T-helper 2 cell treated with Interferon-gamma antibody and Interleukin-4, amounts not matched to agents 100 ng/mL and 5 ng/mL, for 36 hours (primary cell): ENCODE measurements around the gene PROS1. TPM values are rescaled to one million over a fixed set of nuclear protein-coding genes. Genes with fewer than 3 reads are reported as not detected.
"Not testable (repeated sequence)": the region's sequence is repeated elsewhere in the genome, so short reads cannot be mapped to it uniquely, and the experiment has no call there.

ENCODE experiments used
- intact Hi-C: fragments of 100-400 bp; cut with micrococcal nuclease; formaldehyde crosslinking; loops from one replicate; pipeline ENCODE4 v1.15.1; 2023
- total RNA-seq: library from RNA; stranded (reverse); gene quantifications from 2 replicates; pipeline ENCODE4 v1.2.3, GENCODE V29; 2022

Gene PROS1
- total RNA-seq, 1 donor from 2014 or later: 0.80 TPM

GRCh38 chr3:93979850-93980676 lies 6.4 kb upstream of the PROS1 start, which contains the start of gene ARL13B:
ARL13B (plus strand) TSS chr3:93980155; CDS start chr3:93980424, 269 bp downstream.
- intact Hi-C loops: loop anchor here (1.0 kb wide), 2 partner anchors 24 to 83 kb away; partner anchors contain the start of gene NSUN3

- intact Hi-C loops: no loop called here
Measured at GRCh38 chr3:93969997-93970396, 3.7 kb downstream of the PROS1 start.

DNA sequence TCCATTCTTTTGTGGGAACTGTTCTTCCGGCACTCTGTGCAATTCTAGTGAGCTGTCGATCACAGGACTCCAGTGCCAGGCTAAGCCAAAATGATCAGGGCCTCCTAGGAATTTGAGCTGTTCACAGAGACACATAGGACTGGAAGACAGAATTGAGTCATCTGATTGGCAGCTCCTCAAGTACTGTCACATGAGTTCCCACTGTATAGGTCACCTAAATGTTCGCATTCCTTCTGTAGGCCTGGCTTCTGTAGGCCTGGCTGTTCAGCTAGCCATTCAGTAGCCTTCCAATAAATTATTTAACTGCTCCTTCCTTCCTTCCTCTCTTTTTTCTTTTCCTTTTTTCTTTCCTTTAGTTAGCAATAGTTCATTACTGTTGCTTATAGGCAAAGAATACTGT lies 4.3 kb downstream of the PROS1 start:
- intact Hi-C loops: no loop called here

DNA sequence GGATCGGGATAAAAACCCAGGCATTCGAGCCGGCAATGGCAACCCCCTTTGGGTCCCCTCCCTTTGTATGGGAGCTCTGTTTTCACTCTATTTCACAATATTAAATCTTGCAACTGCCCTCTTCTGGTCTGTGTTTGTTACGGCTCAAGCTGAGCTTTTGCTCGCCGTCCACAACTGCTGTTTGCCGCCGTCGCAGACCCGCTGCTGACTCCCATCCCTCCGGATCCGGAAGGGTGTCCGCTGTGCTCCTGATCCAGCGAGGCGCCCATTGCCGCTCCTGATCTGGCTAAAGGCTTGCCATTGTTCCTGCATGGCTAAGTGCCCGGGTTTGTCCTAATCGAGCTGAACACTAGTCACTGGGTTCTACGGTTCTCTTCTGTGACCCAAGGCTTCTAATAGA lies 8.6 kb downstream of the PROS1 start:
- intact Hi-C loops: not testable (repeated sequence)

DNA sequence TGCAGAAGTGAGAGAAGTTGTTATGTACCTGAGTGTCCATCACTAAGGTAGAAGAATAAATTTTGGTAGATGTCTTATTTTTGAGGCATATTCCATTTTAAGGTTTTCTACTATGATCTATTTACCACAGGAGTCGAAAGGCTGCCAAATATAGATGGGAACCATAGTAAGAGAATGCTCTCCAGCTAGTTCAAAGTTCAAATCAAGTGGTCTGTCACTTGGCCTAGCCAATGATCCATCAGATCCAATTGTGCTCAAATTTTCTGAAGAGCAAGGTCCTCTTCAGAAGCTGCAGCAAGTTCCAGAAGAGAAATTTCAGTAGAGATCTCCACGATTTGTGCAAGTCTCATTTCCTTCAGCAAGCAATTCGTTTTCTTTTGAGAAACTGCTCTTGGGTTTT lies 10.9 kb downstream of the PROS1 start:
- intact Hi-C loops: no loop called here

DNA sequence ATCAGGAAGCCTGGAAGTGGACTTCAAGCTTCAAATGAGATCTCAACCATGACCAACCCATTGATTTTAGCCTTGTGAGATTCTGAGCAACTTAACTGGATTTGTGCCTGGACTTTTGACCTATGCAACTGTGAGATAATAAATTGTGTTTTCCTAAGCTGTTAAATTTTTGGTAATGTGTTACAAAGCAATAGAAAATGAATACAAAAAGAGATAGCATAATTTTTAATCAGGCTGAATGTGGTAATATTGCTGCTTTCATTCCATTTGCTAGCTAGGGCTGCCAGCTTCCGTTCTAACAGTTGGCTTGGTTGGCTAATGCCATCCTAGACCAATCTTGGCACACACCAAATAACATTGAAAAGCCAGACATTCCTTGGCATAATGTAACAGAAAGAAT lies 12.2 kb downstream of the PROS1 start:
- intact Hi-C loops: no loop called here

DNA sequence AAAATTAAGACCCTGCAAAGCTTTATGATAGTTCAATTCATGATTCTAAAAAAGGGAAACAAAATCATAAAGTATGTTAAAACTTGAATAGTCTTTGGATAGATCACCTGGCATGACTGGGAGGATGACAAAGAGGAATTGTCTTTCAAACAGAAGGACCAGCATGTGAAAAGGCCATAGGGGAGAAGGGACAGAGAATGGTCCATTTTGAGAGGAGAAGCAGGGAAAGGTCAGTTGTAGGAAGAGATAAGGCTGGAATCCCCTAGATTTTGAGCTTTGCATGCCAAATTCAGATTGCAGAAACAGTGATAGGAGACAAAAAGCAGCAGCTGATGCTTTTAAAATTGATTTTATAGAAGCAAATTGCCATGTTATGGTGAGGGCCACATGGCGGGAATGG lies 12.7 kb downstream of the PROS1 start:
- intact Hi-C loops: no loop called here

- intact Hi-C loops: not testable (repeated sequence)
Measured at GRCh38 chr3:93949958-93950357, 23.7 kb downstream of the PROS1 start.

DNA sequence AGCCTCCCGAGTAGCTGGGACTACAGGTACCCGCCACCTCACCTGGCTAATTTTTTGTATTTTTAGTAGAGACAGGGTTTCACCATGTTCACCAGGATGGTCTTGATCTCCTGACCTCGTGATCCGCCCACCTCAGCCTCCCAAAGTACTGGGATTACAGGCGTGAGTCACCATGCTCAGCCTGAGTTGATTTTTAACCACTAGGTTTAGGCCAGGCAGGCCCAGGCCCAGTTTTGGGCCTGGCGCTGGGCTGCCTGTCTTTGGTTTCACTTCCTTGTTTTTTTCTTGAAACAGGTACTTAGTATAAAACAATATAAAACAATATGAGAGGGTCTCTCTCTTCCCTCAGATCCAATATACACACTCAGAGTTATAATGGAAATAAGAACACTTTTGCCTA lies 36.2 kb downstream of the PROS1 start:
- intact Hi-C loops: not testable (repeated sequence)

DNA sequence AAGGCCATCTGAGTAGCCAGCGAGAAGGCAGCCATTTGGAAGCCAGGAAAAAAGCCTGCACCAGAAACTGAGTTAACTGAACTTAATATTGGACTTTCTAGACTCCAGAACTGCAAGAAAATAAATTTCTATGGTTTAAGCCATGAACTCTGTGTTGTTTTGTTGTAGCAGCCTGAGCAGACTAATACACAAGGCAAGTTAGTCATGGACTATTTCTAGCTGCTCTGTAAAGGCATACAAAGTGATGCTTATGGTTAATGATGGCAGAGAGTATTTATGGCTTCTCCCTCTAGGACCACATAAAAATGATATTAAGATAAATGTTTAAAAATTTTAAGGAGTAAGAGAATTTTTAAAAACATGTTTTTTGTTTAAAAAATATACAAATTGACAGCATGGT lies 37.1 kb downstream of the PROS1 start:
- intact Hi-C loops: no loop called here

GRCh38 chr3:93934366-93935046 lies 39.2 kb downstream of the PROS1 start:
- intact Hi-C loops: no loop called here

DNA sequence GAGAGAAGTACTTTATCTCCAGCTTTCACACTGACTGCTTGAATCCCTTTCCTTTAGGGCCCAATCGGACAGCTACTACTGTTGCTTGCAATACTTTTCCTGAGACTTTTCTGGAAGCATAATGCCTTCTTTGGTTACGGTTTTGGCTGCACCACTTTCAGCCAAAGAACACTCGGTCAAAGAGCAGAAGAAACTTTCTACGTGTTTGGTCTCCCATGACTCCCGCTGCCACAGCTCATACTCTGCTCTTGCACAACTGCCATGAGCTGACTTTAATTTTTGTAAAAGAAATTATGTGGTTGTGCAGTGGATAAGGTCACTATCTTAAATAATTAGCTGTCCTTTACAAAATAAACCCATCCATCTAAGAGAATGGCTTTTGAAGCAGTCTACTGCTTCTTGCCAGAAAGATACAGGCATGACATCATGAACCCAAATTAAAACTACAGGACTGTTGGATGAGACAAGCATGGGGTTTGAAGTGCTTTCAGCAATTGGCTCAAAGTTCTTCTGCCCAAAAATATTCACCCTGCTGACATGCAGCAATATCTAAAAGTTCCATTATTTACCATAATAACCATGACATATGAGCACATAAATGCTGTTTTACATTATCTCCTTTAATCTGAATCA lies 42.0 kb downstream of the PROS1 start:
- intact Hi-C loops: no loop called here

- intact Hi-C loops: no loop called here
Measured at GRCh38 chr3:93930041-93930440, 43.7 kb downstream of the PROS1 start.

- intact Hi-C loops: no loop called here
Measured at GRCh38 chr3:93926789-93927188, 46.9 kb downstream of the PROS1 start.

DNA sequence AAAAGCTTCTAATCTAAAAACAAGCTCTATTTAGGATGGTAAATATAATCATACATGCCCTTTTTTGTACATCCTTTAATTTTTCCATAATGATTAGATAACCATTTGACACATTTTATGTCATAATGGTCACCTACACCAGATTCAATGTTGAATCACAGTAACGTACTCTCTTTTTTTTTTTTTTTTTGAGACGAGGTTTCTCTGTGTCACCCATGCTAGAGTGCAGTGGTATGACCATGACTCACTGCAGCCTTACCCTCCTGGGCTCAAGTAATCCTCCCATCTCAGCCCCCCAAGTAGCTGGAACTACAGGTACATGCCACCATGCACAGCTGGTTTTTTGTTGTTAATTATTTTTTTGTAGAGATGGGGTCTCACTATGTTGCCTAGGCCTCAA lies 49.2 kb downstream of the PROS1 start:
- intact Hi-C loops: no loop called here

GRCh38 chr3:93923006-93923405 lies 50.7 kb downstream of the PROS1 start:
- intact Hi-C loops: no loop called here

DNA sequence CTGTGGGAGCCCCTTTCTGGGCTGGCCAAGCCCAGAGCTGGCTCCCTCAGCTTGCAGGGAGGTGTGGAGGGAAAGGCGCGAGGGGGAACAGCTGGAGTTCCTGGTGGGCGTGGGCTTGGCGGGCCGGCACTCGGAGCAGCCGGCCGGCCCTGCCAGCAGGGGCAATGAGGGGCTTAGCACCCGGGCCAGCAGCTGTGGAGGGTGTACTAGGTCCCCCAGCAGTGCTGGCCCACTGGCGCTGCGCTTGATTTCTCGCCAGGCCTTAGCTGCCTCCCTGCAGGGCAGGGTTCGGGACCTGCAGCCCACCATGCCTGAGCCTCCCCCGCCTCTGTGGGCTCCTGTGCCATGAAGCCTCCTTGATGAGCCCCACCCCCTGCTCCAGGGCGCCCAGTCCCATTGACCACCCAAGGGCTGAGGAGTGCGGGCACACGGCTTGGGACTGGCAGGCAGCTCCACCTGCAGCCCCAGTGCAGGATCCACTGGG lies 56.1 kb downstream of the PROS1 start:
- intact Hi-C loops: not testable (repeated sequence)

DNA sequence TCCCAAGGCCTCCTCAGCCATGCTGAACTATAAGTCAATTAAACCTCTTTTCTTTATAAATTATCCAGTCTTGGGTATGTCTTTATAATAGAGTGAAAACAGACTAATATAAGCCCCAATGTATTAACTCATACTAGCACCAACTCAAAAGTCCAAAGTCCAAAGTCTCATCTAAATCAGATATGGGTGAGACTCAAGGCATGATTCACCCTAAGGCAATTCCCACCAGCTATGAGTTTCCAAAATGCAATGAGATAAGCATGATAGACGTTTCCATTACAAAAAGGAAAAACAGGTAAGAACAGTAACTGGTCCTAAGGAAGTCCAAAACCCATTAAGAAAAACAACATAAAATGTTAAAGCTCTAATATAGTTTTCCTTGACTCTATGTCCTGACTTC lies 60.1 kb downstream of the PROS1 start:
- intact Hi-C loops: not testable (repeated sequence)

- intact Hi-C loops: no loop called here
Measured at GRCh38 chr3:93911206-93911605, 62.5 kb downstream of the PROS1 start.

GRCh38 chr3:93910097-93910496 lies 63.6 kb downstream of the PROS1 start:
- intact Hi-C loops: no loop called here

GRCh38 chr3:93907132-93907531 lies 66.6 kb downstream of the PROS1 start:
- intact Hi-C loops: no loop called here

- intact Hi-C loops: no loop called here
Measured at GRCh38 chr3:93906245-93906644, 67.5 kb downstream of the PROS1 start.
